K562 (cell line): ENCODE measurements around the gene KIF26B. TPM values are rescaled to one million over a fixed set of nuclear protein-coding genes. Genes with fewer than 3 reads are reported as not detected.

ENCODE experiments used
- ATAC-seq: fragments of 200-7000 bp; cut with Tn5 transposase; 3 replicates; pipeline ENCODE4 v1.9.1; 2020; ENCODE audit warnings: moderate library complexity
- BruUV-seq: library from RNA; stranded (reverse); fragments of 400-500 nt; replicated peaks from 2 replicates; lab custom pipeline; 2021; lab: Mats Ljungman, UMichigan
- CTCF ChIA-PET: fragments of 300-600 bp; formaldehyde crosslinking; extraction: SDS; loops from one replicate; lab custom pipeline; 2021; ENCODE audit warnings: low intra/inter-chr PET ratio; lab: Yijun Ruan, JAX
- POLR2A ChIA-PET: fragments of 300-600, 350-650 bp; sonication (Branson Sonifier 250); formaldehyde crosslinking; extraction: SDS; loops from one replicate; lab custom pipeline; 2021; ENCODE audit warnings: antibody characterized with exemption, inconsistent platforms; lab: Yijun Ruan, JAX
- DNase-seq, 4 experiments: peaks; one replicate each; pipeline versions ENCODE4 v3.0.0 to v3.0.0-alpha.2; 2011 to 2018; ENCODE audit warnings: low spot score in 3 of 4, mixed read lengths in 3 of 4; ENCODE audit errors: extremely low read depth in 1 of 4
- FAIRE-seq: peaks from 2 replicates; lab custom pipeline; 2011; peaks lifted over from hg19 to GRCh38; lab: Jason Lieb, UNC
- H2AFZ ChIP-seq: 2 replicates; pipeline ENCODE4 v1.6.0; 2011; ENCODE audit warnings: low read depth, low read length, control low read depth, inconsistent platforms
- H3K27ac ChIP-seq: fragments of 200-600 bp; 3 replicates; pipeline ENCODE4 v1.8.0; 2011; ENCODE audit warnings: low read depth, mild to moderate bottlenecking, control low read depth, inconsistent platforms, low read length, moderate library complexity, mixed read lengths; ENCODE audit errors: extremely low read depth
- H3K27me3 ChIP-seq, 2 experiments: fragments of 300-600 bp in 1 of 2; 2 replicates in 1 of 2; 3 replicates in 1 of 2; pipeline versions ENCODE4 v1.6.0 to v1.8.0; 2011; ENCODE audit warnings: inconsistent platforms in 2 of 2, low read length in 2 of 2, mild to moderate bottlenecking in 1 of 2, mixed read lengths in 1 of 2, moderate library complexity in 1 of 2; ENCODE audit not compliant: control insufficient read depth in 2 of 2, insufficient read depth in 2 of 2
- H3K36me3 ChIP-seq: fragments of 300-600 bp; 3 replicates; pipeline ENCODE4 v1.8.0; 2011; ENCODE audit warnings: mild to moderate bottlenecking, low read length, inconsistent platforms; ENCODE audit not compliant: control insufficient read depth, insufficient read depth
- H3K4me1 ChIP-seq, 2 experiments: fragments of 200-600 bp in 1 of 2; replicated peaks in 1 of 2; 2 replicates in 1 of 2; 3 replicates in 1 of 2; pipeline versions ENCODE4 v1.5.1 to v1.8.0; 2011; ENCODE audit warnings: inconsistent platforms in 2 of 2, low read length in 2 of 2, mild to moderate bottlenecking in 1 of 2, mixed read lengths in 1 of 2, moderate library complexity in 1 of 2; ENCODE audit not compliant: control insufficient read depth in 2 of 2, insufficient read depth in 2 of 2
- H3K4me2 ChIP-seq: 2 replicates; pipeline ENCODE4 v1.6.1; 2011; ENCODE audit warnings: low read length, control low read depth, inconsistent platforms, mixed read lengths; ENCODE audit not compliant: insufficient read depth
- H3K4me3 ChIP-seq: fragments of 200-600 bp; sonication (generic), shearing (Covaris generic); 2 replicates; pipeline ENCODE4 v1.5.1; 2016; ENCODE audit warnings: control low read depth, inconsistent platforms
- H3K79me2 ChIP-seq: fragments of 200-600 bp; 3 replicates; pipeline ENCODE4 v1.8.0; 2011; ENCODE audit warnings: low read length, inconsistent platforms; ENCODE audit not compliant: control insufficient read depth, insufficient read depth
- H3K9ac ChIP-seq, 2 experiments: 2 replicates each; pipeline versions ENCODE4 v1.6.0 to v1.6.1; 2011; ENCODE audit warnings: low read depth in 2 of 2, low read length in 2 of 2, control low read depth in 1 of 2, inconsistent platforms in 1 of 2, mild to moderate bottlenecking in 1 of 2, mixed read lengths in 1 of 2; ENCODE audit not compliant: insufficient read depth in 1 of 2
- H3K9me1 ChIP-seq: one replicate; pipeline ENCODE4 v1.6.0; 2011; ENCODE audit warnings: inconsistent platforms, mild to moderate bottlenecking, low read length, moderate library complexity; ENCODE audit not compliant: control insufficient read depth, insufficient read depth
- H3K9me3 ChIP-seq: replicated peaks from 2 replicates; pipeline ENCODE4 v1.5.1; 2011; ENCODE audit warnings: low read depth, low read length, inconsistent platforms; ENCODE audit not compliant: control insufficient read depth, insufficient read depth
- H4K20me1 ChIP-seq: replicated peaks from 2 replicates; pipeline ENCODE4 v1.6.1; 2011; ENCODE audit warnings: low read length, inconsistent platforms, mixed read lengths; ENCODE audit not compliant: control insufficient read depth, insufficient read depth
- CHCHD3 ChIP-seq: fragments of 250-450 bp; sonication (Bioruptor Pico); IDR thresholded peaks from 2 replicates; pipeline ENCODE4 v2.1.2; 2022; ENCODE audit warnings: mild to moderate bottlenecking
- FOXJ3 ChIP-seq: sonication (generic); formaldehyde crosslinking; IDR thresholded peaks from 2 replicates; pipeline ENCODE4 v1.4.0; 2020; ENCODE audit warnings: mild to moderate bottlenecking, missing genetic modification reagents
- GABPA ChIP-seq: fragments of 200-800 bp; sonication (Bioruptor generic); conservative IDR thresholded peaks from 2 replicates; pipeline ENCODE4 v1.6.1; 2016; ENCODE audit warnings: low read depth, missing genetic modification characterization, missing compliant biosample characterization
- MECOM ChIP-seq: fragments of 250-450 bp; sonication (Bioruptor Pico); IDR thresholded peaks from 2 replicates; pipeline ENCODE4 v1.8.0; 2022; ENCODE audit warnings: inconsistent platforms
- PCBP2 ChIP-seq: fragments of 200-400 bp; formaldehyde crosslinking; IDR thresholded peaks from 2 replicates; pipeline ENCODE4 v1.6.1; 2018; ENCODE audit warnings: low read length, low read depth, mild to moderate bottlenecking, moderate library complexity; ENCODE audit not compliant: poor library complexity, severe bottlenecking
- POLR3G ChIP-seq: IDR thresholded peaks from 2 replicates; pipeline ENCODE4 v1.6.1; 2011; ENCODE audit not compliant: insufficient read length, insufficient replicate concordance; ENCODE audit errors: extremely low read depth
- TEAD4 ChIP-seq, 2 experiments: sonication (generic) in 1 of 2; formaldehyde crosslinking in 1 of 2; IDR thresholded peaks; 2 replicates each; pipeline versions ENCODE4 v1.6.1 to v1.8.0; 2012 to 2022; ENCODE audit warnings: borderline replicate concordance in 1 of 2, inconsistent platforms in 1 of 2, low read length in 1 of 2, mild to moderate bottlenecking in 1 of 2, missing genetic modification reagents in 1 of 2
- XRCC3 ChIP-seq: fragments of 450-650 bp; IDR thresholded peaks from 2 replicates; pipeline ENCODE4 v1.6.1; 2017; ENCODE audit warnings: mild to moderate bottlenecking, moderate library complexity
- ZSCAN29 ChIP-seq: fragments of 450-650 bp; IDR thresholded peaks from 2 replicates; pipeline ENCODE4 v1.6.1; 2017
- WGBS: fragments of 100-300 bp; shearing (Covaris generic); methylation state at CpG from one replicate; pipeline ENCODE4 v1.1.6; 2016; ENCODE audit warnings: low coverage, mixed read lengths; ENCODE audit not compliant: insufficient coverage; ENCODE audit errors: missing lambda C conversion rate; 5-methylcytosine and 5-hydroxymethylcytosine counted together
- in situ Hi-C: fragments of 300-500 bp; cut with MboI; formaldehyde crosslinking; loops from 4 replicates; pipeline ENCODE4 v1.15.0; 2018; ENCODE audit warnings: inconsistent platforms, mixed read lengths
- intact Hi-C: fragments of 100-400 bp; cut with micrococcal nuclease; formaldehyde crosslinking; loops from 2 replicates; pipeline ENCODE4 v1.14.2; 2022
- polyA plus RNA-seq, 8 experiments: library from polyadenylated mRNA; depleted of rRNA in 4 of 8; stranded (reverse) in 5 of 8; unstranded in 3 of 8; fragments of >200 nt; fragmentation: Nextera tagmentation in 2 of 8; fragmentation: Illumina TruSeq in 1 of 8; extraction: Ambion mirVana in 2 of 8; extraction: Trizol in 1 of 8; gene quantifications; 2 replicates each; pipeline versions ENCODE4 v1.2.1 to v1.2.3, GENCODE V29; 2011 to 2014; ENCODE audit warnings: inconsistent platforms in 1 of 8, missing spikeins in 1 of 8
- total RNA-seq, 7 experiments: library from RNA; depleted of rRNA in 6 of 7; stranded (reverse); fragments of >200 nt in 6 of 7; fragmentation: Illumina TruSeq in 2 of 7; extraction: Trizol in 2 of 7; gene quantifications; 2 replicates each; pipeline versions ENCODE4 v1.2.1 to v1.2.3, GENCODE V29; 2011 to 2021; ENCODE audit warnings: low replicate concordance in 1 of 7
- TF ChIP-seq, protein P1 (sequence below): fragments of 250-450 bp; sonication (Bioruptor Pico); IDR thresholded peaks from 2 replicates; pipeline ENCODE4 v1.8.0; 2021; ENCODE audit warnings: moderate library complexity, mild to moderate bottlenecking, inconsistent platforms
- TF ChIP-seq, protein P2 (sequence below): fragments of 250-450 bp; sonication (Bioruptor Pico); IDR thresholded peaks from 2 replicates; pipeline ENCODE4 v1.4.0; 2020; ENCODE audit warnings: mild to moderate bottlenecking, moderate library complexity

Gene KIF26B
- total and polyA plus RNA-seq, 9 of the 15 experiments (the other 6 are each of a cell fraction or from before 2014, with no cell fraction given), result 0.02 to 0.08 (median 0.03) TPM; not detected in 6

DNA sequence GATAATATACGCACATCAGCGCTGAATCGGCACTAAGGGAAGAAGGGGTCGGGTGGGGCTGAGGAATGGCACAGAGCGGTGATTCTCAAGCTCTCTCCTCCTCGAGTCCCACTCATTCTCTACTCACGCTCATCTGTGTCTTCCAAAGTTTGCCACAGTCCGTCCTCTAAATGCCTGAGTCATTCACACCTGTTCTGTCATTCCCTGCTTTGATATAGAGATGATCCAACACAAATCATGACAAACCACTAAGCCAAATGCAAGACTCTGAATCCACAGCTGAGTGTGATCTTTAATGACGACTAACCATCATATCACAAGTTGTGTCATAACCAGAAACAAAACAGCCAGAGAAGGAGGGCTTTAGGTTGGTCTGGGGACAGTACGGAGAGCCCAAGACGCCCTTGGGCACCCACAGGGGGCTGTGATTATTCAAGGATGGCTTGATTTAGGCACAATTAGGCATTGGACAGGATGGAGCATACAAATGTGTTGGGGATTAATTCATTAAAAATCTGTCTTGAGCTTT is 501.5 kb downstream of the KIF26B start (continued):
- TF ChIP-seq CHCHD3 (CRISPR knock-in tag) (no peak), TEAD4 (IDR thresholded peaks at IDR 0.05; ENCODE audit: low read length) (no peak), TEAD4 (CRISPR knock-in tag; IDR thresholded peaks at IDR 0.05; ENCODE audit: borderline replicate concordance) (no peak), PCBP2 (no peak)
- TF ChIP-seq, protein P1, sequence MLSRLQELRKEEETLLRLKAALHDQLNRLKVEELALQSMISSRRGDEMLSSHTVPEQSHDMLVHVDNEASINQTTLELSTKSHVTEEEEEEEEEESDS (CRISPR knock-in tag), result no peak

DNA sequence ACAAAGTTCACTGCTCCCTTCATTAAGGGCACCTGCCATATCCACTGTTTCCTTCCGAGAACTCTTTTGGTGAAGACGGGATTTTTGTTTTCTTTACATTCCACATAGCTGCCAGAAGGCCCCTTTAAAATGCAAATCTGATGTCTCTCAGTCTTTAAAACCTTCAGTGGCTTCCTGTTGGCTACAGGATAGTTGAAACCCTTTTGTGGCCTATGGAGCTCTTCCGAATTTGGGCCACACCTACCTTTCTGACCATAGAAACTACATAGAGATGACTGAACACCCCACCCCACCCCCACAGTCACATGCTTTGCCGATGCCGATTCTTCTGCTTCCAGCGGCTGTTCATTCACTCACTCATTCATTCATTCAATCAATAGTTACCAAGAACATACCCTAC is 502.6 kb downstream of the KIF26B start:
- ChIA-PET POLR2A (interaction anchor here (0.7 kb wide), 1 partner anchor 100 kb away, joined by 3 read pairs; no protein-coding TSS in a partner anchor), CTCF (no interaction called here)
- Histone ChIP-seq H3K4me2 (no peak overlapping the region), H3K4me1 (no peaks in the 10 kb centered on the region), H2AFZ (no peak overlapping the region), H3K79me2 (no peaks in the 10 kb centered on the region), H3K36me3 (no peaks in the 10 kb centered on the region), H3K27ac (no peak overlapping the region), H3K9ac (no peak overlapping the region), H3K4me3 (no peak overlapping the region), H4K20me1 (no peaks in the 10 kb centered on the region), H3K9me3 (no peaks in the 10 kb centered on the region), H3K9me1 (no peaks in the 10 kb centered on the region), H3K27me3 (peaks cover 43 to 64% of the 10 kb centered on the region in 2 experiments)
- intact Hi-C loops (no loop called here), in situ Hi-C loops (no loop called here)
- WGBS, result under 1% methylated on average over 6 of the region's 6 CpGs
- DNase-seq, result no peak
- no TSS peak for BruUV-seq
- TF ChIP-seq, protein P2, sequence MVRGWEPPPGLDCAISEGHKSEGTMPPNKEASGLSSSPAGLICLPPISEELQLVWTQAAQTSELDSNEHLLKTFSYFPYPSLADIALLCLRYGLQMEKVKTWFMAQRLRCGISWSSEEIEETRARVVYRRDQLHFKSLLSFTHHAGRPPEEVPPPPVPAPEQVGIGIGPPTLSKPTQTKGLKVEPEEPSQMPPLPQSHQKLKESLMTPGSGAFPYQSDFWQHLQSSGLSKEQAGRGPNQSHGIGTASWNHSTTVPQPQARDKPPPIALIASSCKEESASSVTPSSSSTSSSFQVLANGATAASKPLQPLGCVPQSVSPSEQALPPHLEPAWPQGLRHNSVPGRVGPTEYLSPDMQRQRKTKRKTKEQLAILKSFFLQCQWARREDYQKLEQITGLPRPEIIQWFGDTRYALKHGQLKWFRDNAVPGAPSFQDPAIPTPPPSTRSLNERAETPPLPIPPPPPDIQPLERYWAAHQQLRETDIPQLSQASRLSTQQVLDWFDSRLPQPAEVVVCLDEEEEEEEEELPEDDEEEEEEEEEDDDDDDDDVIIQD (CRISPR knock-in tag), result no peak
- TF ChIP-seq MECOM (CRISPR knock-in tag) (no peak), CHCHD3 (CRISPR knock-in tag) (no peak), ZSCAN29 (no peak), XRCC3 (no peak), POLR3G (no peak), GABPA (tag) (no peak), FOXJ3 (CRISPR knock-in tag) (no peak)
- no peak for FAIRE-seq
- ATAC-seq, result no peak
